ENCODE data around the gene OR10A7. TPM values are rescaled to one million over a fixed set of nuclear protein-coding genes. Genes with fewer than 3 reads are reported as not detected.

The OR10A7 gene
- polyA plus RNA-seq, 4 donors = not detected

DNA sequence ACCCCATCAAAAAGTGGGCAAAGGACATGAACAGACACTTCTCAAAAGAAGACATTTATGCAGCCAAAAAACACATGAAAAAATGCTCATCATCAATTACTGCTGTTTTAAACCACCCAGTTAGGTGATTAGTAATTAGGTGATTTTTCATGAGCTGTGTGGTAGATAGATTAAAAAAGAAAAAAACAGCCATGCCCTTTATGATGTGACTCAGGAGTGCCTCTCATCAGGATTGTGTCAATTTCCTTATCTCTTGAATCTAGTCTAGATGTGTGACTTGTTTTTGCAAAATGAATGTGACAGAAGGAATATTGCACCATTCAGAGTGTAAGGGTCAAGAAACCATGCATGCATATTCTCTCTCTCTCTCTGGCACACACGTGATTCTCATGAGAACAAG, 5.7 kb downstream of the OR10A7 start:
- H3K4me3 ChIP-seq (ENCODE audit: low read depth in 1 of 3, low read length in 3 of 3) = no peak overlapping the region
- no peaks in the 10 kb centered on the region for H3K9me3 ChIP-seq (ENCODE audit: control insufficient read depth in 2 of 2, insufficient read depth in 1 of 2, low read depth in 1 of 2, low read length in 1 of 2)
- H3K27ac ChIP-seq (ENCODE audit: low read depth in 1 of 3, low read length in 2 of 3) = no peak overlapping the region
- no peak for FAIRE-seq
- H3K4me1 ChIP-seq (ENCODE audit: control insufficient read depth in 3 of 3, insufficient read depth in 2 of 3, low read depth in 1 of 3, low read length in 2 of 3) = no peaks in the 10 kb centered on the region
- WGBS, 3 donors = 44 to 60% methylated on average over 1 of the region's 1 CpG; no CpG with 5 or more reads in 1 of the 3 donors
- no peaks in the 10 kb centered on the region for H3K36me3 ChIP-seq (ENCODE audit: control insufficient read depth in 3 of 3, insufficient read depth in 2 of 3, low read depth in 1 of 3, low read length in 3 of 3)
- DNase-seq = no peak
- H3K27me3 ChIP-seq (ENCODE audit: control insufficient read depth in 3 of 3, insufficient read depth in 3 of 3, low read length in 3 of 3) = no peaks in the 10 kb centered on the region

DNA sequence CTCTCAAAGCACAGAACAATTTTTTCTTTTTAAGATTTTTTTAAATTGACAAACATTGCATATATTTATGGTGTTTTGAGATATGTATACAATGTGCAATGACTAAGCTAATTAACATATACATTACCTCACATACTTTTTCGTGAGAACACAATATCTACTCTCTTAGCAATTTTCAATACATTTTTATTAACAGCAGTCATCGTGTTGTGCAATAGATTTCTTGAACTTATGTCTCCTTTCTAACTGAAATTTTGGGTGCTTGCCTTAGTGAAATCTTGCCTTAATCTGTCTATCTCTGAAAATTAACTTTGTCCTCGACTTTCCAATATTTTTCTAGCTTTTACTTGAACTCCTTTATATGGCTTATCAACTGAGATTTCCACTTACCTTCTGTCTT, 6.8 kb downstream of the OR10A7 start:
- Histone ChIP-seq H3K4me3 (ENCODE audit: low read depth in 1 of 3, low read length in 3 of 3) (no peak overlapping the region), H3K36me3 (ENCODE audit: control insufficient read depth in 3 of 3, insufficient read depth in 2 of 3, low read depth in 1 of 3, low read length in 3 of 3) (no peaks in the 10 kb centered on the region), H3K27ac (ENCODE audit: low read depth in 1 of 3, low read length in 2 of 3) (no peak overlapping the region), H3K4me1 (ENCODE audit: control insufficient read depth in 3 of 3, insufficient read depth in 2 of 3, low read depth in 1 of 3, low read length in 2 of 3) (no peaks in the 10 kb centered on the region), H3K27me3 (ENCODE audit: control insufficient read depth in 3 of 3, insufficient read depth in 3 of 3, low read length in 3 of 3) (no peaks in the 10 kb centered on the region), H3K9me3 (ENCODE audit: control insufficient read depth in 2 of 2, insufficient read depth in 1 of 2, low read depth in 1 of 2, low read length in 1 of 2) (no peaks in the 10 kb centered on the region)
- 29 to 36% (median 35%) methylated on average over 3 of the region's 3 CpGs for WGBS, 3 donors
- FAIRE-seq (no peak), DNase-seq (no peak)

DNA sequence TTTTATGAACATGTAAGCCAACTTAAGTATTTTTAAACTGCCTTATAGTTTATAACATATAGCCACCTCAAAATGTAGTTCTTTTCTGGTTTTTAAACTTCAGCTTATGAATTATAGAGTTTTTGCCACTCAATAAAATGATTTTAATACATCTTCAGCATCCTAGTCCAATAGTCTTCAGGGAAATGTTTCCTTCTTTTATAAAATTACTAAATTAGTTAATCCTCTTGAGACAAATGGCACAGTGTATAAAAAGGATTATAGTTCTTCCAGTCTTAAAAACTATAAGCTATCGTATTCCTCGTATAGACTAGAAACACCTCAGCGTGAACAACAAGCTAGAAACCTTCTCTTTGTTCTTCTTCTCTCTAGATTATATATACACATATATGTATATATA, 23.5 kb downstream of the OR10A7 start, which contains the start of gene OR6C74:
Gene OR6C74 (plus strand): TSS at position 301 of the 400 bp plus-strand sequence. CDS start 2,679 bp downstream, outside the sequence.
- FAIRE-seq (no peak), DNase-seq (no peak)
- Histone ChIP-seq H3K27ac (ENCODE audit: low read depth in 1 of 3, low read length in 2 of 3) (no peak within 1 kb of the TSS), H3K9me3 (ENCODE audit: control insufficient read depth in 2 of 2, insufficient read depth in 1 of 2, low read depth in 1 of 2, low read length in 1 of 2) (no peaks in the 10 kb centered on the region), H3K27me3 (ENCODE audit: control insufficient read depth in 3 of 3, insufficient read depth in 3 of 3, low read length in 3 of 3) (no peaks in the 10 kb centered on the region), H3K4me1 (ENCODE audit: control insufficient read depth in 3 of 3, insufficient read depth in 2 of 3, low read depth in 1 of 3, low read length in 2 of 3) (no peaks in the 10 kb centered on the region), H3K36me3 (ENCODE audit: control insufficient read depth in 3 of 3, insufficient read depth in 2 of 3, low read depth in 1 of 3, low read length in 3 of 3) (no peaks in the 10 kb centered on the region), H3K4me3 (ENCODE audit: low read depth in 1 of 3, low read length in 3 of 3) (no peak within 1 kb of the TSS)
- WGBS, 3 donors = 88 to 93% (median 91%) methylated on average over 3 of the region's 3 CpGs

DNA sequence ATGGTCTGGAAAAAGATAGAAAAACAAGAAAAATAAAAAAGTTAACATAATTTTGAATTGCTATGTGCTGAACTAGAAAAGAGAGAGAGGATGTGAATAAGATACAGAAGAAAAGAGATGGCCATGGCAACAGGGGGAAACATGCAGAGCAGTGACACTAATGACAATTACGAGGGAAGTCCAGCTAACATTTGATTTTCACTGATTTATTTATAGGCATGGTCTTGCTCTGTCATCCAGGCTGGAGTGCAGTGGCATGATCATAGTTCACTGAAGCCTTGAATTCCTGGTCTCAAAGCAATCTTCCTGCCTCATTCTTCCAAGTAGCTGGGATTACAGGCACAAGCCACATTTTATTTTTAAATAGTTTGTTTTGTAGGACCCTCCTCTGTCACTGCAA, 25.3 kb downstream of the OR10A7 start:
- Histone ChIP-seq H3K9me3 (ENCODE audit: control insufficient read depth in 2 of 2, insufficient read depth in 1 of 2, low read depth in 1 of 2, low read length in 1 of 2) (no peaks in the 10 kb centered on the region), H3K4me3 (ENCODE audit: low read depth in 1 of 3, low read length in 3 of 3) (no peak overlapping the region), H3K36me3 (ENCODE audit: control insufficient read depth in 3 of 3, insufficient read depth in 2 of 3, low read depth in 1 of 3, low read length in 3 of 3) (no peaks in the 10 kb centered on the region), H3K27me3 (ENCODE audit: control insufficient read depth in 3 of 3, insufficient read depth in 3 of 3, low read length in 3 of 3) (no peaks in the 10 kb centered on the region), H3K4me1 (ENCODE audit: control insufficient read depth in 3 of 3, insufficient read depth in 2 of 3, low read depth in 1 of 3, low read length in 2 of 3) (no peaks in the 10 kb centered on the region), H3K27ac (ENCODE audit: low read depth in 1 of 3, low read length in 2 of 3) (no peak overlapping the region)
- no peak for DNase-seq
- 52 to 70% (median 67%) methylated on average over 1 of the region's 1 CpG for WGBS, 3 donors
- no peak for FAIRE-seq

DNA sequence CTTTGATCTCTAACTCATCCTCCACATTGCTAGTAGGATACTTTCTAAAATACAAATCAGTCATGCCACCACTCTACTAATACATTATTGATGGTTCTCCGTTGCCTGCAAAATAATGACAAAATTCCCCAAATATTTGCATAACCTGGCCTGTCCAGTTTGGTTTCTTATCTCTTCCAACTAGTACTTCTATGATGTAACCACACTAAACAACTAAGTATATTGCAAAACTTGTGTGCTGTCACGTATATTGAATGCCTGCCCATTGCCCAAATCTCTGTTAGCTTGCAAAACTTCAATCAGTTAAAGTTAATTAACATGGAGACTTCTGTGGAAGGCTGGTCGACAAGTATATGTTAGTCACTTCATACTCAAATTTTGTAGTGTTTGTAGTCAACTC, 30.1 kb downstream of the OR10A7 start:
- Histone ChIP-seq H3K27ac (ENCODE audit: low read depth in 1 of 3, low read length in 2 of 3) (no peak overlapping the region), H3K9me3 (ENCODE audit: control insufficient read depth in 2 of 2, insufficient read depth in 1 of 2, low read depth in 1 of 2, low read length in 1 of 2) (no peaks in the 10 kb centered on the region), H3K36me3 (ENCODE audit: control insufficient read depth in 3 of 3, insufficient read depth in 2 of 3, low read depth in 1 of 3, low read length in 3 of 3) (no peaks in the 10 kb centered on the region), H3K27me3 (ENCODE audit: control insufficient read depth in 3 of 3, insufficient read depth in 3 of 3, low read length in 3 of 3) (no peaks in the 10 kb centered on the region), H3K4me1 (ENCODE audit: control insufficient read depth in 3 of 3, insufficient read depth in 2 of 3, low read depth in 1 of 3, low read length in 2 of 3) (no peaks in the 10 kb centered on the region), H3K4me3 (ENCODE audit: low read depth in 1 of 3, low read length in 3 of 3) (no peak overlapping the region)
- FAIRE-seq (no peak), DNase-seq (no peak)
- 34 to 52% (median 39%) methylated on average over 3 of the region's 3 CpGs for WGBS, 3 donors

DNA sequence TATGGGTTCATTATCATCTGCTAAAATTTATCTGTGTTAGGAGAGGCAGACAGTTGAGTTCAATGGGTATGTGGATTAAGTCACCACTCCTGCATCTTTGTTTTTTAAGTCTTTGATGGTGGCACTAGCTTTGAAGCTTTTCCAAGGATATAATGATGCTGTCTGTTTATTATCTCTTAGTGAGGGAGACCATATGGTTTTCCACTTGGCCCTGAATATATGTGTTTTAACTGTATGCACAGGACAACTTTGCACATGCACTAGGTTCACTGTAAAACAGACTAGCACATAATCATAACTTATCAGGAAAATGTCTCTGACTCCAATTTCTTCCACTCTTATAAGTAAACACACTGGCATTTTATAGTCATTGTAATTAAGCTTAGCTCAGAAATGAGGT, 32.5 kb downstream of the OR10A7 start:
- FAIRE-seq = no peak
- no peaks in the 10 kb centered on the region for H3K9me3 ChIP-seq (ENCODE audit: control insufficient read depth in 2 of 2, insufficient read depth in 1 of 2, low read depth in 1 of 2, low read length in 1 of 2)
- H3K27ac ChIP-seq (ENCODE audit: low read depth in 1 of 3, low read length in 2 of 3) = no peak overlapping the region
- H3K4me1 ChIP-seq (ENCODE audit: control insufficient read depth in 3 of 3, insufficient read depth in 2 of 3, low read depth in 1 of 3, low read length in 2 of 3) = no peaks in the 10 kb centered on the region
- H3K4me3 ChIP-seq (ENCODE audit: low read depth in 1 of 3, low read length in 3 of 3) = no peak overlapping the region
- DNase-seq = no peak
- no peaks in the 10 kb centered on the region for H3K27me3 ChIP-seq (ENCODE audit: control insufficient read depth in 3 of 3, insufficient read depth in 3 of 3, low read length in 3 of 3)
- H3K36me3 ChIP-seq (ENCODE audit: control insufficient read depth in 3 of 3, insufficient read depth in 2 of 3, low read depth in 1 of 3, low read length in 3 of 3) = no peaks in the 10 kb centered on the region

DNA sequence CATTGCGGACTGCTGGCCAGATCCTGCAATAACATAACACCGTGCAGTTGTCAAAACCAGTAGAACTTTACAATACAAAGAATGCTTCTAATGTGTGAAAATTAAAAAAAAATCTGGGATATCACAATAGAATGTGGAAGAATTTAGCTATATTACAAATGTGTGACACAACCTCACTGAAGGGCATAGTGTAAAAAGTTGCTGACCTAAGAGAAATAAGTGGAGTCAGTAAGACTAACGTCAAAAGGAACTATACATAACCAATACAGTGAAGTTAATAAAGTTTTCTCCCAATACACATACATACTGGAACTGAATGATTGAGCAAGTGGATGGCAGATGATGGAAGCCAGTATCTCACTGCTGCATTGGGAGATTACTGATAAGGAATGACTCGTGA, 36.0 kb downstream of the OR10A7 start:
- H3K27me3 ChIP-seq (ENCODE audit: control insufficient read depth in 3 of 3, insufficient read depth in 3 of 3, low read length in 3 of 3) = no peaks in the 10 kb centered on the region

DNA sequence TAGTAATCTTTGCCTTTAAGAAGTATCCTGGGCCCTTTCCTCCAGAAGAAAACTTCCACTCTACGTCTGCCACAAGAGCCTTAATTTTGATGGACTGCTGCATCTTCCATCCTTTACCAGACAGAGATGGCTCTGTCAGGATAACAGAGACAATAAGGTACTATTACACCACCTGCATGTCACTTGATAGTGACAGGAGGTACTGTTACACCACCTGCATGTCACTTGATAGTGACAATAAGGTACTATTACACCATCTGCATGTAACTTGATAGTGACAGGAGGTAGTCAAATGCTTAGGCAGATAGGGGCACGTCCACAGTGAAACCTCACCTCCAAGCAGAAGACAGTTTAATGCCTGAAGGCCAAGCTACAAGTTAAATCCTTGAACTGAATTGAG, 37.5 kb downstream of the OR10A7 start:
- H3K27ac ChIP-seq (ENCODE audit: low read depth in 1 of 3, low read length in 2 of 3) = no peak overlapping the region
- H3K27me3 ChIP-seq (ENCODE audit: control insufficient read depth in 3 of 3, insufficient read depth in 3 of 3, low read length in 3 of 3) = no peaks in the 10 kb centered on the region
- no peak for FAIRE-seq
- no peaks in the 10 kb centered on the region for H3K36me3 ChIP-seq (ENCODE audit: control insufficient read depth in 3 of 3, insufficient read depth in 2 of 3, low read depth in 1 of 3, low read length in 3 of 3)
- H3K9me3 ChIP-seq (ENCODE audit: control insufficient read depth in 2 of 2, insufficient read depth in 1 of 2, low read depth in 1 of 2, low read length in 1 of 2) = no peaks in the 10 kb centered on the region
- WGBS, 3 donors = 52 to 68% (median 63%) methylated on average over 2 of the region's 2 CpGs
- no peak overlapping the region for H3K4me3 ChIP-seq (ENCODE audit: low read depth in 1 of 3, low read length in 3 of 3)
- no peak for DNase-seq
- no peaks in the 10 kb centered on the region for H3K4me1 ChIP-seq (ENCODE audit: control insufficient read depth in 3 of 3, insufficient read depth in 2 of 3, low read depth in 1 of 3, low read length in 2 of 3)

More for the DNA sequence above, 36.0 kb downstream of the OR10A7 start:
- DNase-seq = no peak
- Histone ChIP-seq H3K4me3 (ENCODE audit: low read depth in 1 of 3, low read length in 3 of 3) (no peak overlapping the region), H3K27ac (ENCODE audit: low read depth in 1 of 3, low read length in 2 of 3) (no peak overlapping the region), H3K9me3 (ENCODE audit: control insufficient read depth in 2 of 2, insufficient read depth in 1 of 2, low read depth in 1 of 2, low read length in 1 of 2) (no peaks in the 10 kb centered on the region), H3K4me1 (ENCODE audit: control insufficient read depth in 3 of 3, insufficient read depth in 2 of 3, low read depth in 1 of 3, low read length in 2 of 3) (no peaks in the 10 kb centered on the region), H3K36me3 (ENCODE audit: control insufficient read depth in 3 of 3, insufficient read depth in 2 of 3, low read depth in 1 of 3, low read length in 3 of 3) (no peaks in the 10 kb centered on the region)
- no peak for FAIRE-seq
- WGBS, 3 donors = 79 to 92% (median 88%) methylated on average over 4 of the region's 4 CpGs

All from small intestine (tissue), 7 donors.